ENCODE results near the gene CERS6.
"Not testable (repeated sequence)": the region's sequence is repeated elsewhere in the genome, so short reads cannot be mapped to it uniquely, and the experiment has no call there.

The CERS6 gene, protein sequence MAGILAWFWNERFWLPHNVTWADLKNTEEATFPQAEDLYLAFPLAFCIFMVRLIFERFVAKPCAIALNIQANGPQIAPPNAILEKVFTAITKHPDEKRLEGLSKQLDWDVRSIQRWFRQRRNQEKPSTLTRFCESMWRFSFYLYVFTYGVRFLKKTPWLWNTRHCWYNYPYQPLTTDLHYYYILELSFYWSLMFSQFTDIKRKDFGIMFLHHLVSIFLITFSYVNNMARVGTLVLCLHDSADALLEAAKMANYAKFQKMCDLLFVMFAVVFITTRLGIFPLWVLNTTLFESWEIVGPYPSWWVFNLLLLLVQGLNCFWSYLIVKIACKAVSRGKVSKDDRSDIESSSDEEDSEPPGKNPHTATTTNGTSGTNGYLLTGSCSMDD

DNA sequence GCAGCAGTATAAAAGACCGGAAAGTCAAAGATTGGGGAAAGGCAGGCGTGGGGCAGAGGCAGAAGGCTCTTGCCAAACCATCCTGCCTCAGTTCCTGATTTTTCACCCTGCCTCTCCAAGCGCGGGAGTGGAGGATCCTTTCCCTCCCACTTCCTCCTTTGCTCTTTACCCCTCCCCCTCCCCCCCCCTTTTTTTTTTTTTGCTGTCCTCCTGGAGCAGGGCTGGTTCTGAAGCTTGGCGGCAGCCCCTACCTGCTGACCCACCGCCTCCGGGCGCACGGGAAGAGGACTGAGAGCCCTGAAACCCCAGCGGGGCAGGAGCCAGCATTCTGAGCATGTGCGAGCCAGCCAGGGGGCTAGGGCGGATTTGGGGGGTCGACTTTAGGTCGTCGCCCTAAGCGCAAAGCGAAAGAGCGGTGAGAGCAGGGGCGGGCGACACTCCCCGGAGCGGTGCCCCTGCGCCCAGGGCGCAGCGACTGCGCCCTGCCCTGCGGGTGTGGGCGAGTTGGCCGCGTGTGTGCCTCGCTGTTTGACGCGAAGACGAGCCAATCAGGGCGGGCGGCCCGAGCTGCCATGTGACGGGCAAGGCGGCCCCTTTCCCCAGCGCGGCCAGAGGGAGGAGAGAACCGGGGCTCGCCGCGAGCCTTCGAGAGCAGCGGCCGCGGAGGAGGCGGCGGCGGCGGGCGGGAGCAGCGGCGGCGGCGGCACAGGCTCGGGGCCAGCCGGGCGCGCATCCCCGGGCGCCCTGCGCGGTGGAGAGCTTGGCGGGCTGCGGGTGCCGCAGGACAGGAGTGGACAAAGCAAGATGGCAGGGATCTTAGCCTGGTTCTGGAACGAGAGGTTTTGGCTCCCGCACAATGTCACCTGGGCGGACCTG, at the start of gene CERS6:
CERS6 (plus strand) TSS at position 628 of the 876 bp plus-strand sequence; CDS start at position 805, 177 bp downstream.
- in situ Hi-C loops (cut with MboI; ENCODE audit: low sequenced_read_pairs), result no loop called here

DNA sequence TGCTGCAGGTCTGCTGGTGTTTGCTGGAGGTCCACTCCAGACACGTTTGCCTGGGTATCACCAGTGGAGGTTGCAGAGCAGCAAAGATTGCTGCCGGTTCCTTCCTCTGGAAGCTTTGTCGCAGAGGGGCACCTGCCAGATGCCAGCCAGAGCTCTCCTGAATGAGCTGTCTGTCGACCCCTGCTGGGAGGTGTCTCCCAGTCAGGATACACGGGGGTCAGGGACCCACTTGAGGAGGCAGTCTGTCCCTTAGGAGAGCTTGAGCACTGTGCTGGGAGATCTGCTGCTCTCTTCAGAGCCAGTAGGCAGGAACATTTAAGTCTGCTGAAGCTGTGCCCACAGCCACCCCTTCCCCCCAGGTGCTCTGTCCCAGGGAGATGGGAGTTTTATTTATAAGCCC, 43.8 kb upstream of the CERS6 start:
- in situ Hi-C loops (cut with MboI; ENCODE audit: low sequenced_read_pairs), result not testable (repeated sequence)

DNA sequence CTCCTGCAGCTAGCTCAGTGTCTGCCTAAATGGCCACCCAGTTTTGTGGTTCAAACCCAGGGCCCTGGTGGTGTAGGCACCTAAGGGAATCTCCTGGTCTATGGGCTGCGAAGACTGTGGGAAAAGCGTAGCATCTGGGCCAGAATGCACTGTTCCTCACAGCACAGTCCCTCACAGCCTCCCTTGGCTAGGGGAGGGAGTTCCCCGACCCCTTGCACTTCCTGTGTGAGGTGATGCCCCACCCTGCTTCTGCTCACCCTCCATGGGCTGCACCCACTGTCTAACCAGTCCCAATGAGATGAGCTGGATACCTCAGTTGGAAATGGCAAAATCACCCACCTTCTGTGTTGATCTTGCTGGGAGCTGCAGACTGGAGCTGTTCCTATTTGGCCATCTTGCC, 43.0 kb upstream of the CERS6 start:
- in situ Hi-C loops (cut with MboI; ENCODE audit: low sequenced_read_pairs), result not testable (repeated sequence)

DNA sequence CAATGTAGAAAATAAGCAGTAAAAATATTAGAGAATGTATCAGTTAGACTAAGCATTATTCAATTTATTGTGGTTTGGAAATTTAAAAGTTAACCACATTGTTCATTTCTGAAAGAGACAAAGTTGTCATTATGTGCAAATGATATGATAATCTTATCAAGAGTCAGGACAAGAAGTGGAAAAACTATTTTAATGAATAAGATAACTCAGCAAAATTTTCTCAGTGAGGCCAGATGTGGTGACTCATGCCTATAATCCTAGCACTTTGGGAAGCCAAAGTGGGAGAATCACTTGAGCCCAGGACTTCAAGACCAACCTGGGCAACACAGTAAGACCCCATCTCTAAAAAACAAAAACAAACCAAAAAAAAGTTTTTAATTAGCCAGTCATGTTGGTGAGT, 39.5 kb upstream of the CERS6 start:
- in situ Hi-C loops (cut with MboI; ENCODE audit: low sequenced_read_pairs), result no loop called here

DNA sequence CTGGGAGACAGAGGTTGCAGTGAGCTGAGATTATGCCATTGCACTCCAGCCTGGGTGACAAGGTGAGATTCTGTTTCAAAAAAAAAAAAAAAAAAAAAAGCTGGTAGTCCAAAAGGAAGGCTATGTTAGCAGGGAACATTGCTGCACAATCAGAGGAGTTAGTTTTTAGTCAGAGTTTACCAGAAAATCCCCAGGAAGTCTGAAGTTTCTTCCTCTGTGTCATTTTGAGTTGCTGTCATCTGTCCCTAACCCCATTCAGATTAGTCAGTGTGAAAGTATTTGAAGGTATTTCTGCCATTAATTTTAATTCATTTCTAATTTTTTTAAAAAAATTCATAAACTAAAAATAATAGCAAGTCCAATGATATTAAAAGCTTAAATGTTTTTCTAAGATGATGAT, 33.5 kb upstream of the CERS6 start:
- in situ Hi-C loops (cut with MboI; ENCODE audit: low sequenced_read_pairs), result no loop called here

DNA sequence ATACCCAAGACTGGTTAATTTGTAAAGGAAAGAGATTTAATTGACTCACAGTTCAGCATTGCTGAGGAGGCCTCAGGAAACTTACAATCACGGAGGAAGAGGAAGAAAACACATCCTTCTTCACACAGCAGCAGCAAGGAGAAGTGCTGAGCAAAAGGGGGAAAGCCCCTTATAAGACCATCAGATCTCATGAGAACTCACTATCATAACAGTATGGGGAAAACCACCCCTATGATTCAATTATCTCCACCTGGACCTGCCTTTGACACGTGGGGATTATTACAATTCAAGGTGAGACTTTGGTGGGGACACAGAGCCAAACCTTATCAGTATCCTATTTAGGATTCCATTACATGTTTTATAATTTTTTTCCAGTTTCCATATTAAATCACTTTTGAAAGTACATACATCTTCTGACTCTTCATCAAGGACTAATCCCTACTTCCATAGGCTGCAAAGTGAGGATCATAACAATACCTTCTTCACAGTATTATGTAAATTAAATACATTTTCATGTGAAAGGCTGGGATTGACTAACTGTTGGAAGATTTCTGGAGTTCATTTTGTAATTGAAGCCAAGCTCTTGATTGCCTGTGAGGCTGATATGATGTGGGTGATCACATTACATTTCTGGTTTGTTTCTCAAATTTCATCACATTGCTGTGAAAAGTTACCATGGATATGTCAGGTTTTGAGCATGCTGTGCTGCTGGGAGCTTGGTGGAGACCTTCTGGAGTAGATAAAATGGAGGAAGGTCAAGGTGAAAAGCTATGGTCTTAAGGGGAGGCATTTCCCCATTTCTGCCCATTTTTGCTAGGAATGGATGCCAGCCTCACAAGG, 31.7 kb upstream of the CERS6 start:
- in situ Hi-C loops (cut with MboI; ENCODE audit: low sequenced_read_pairs), result no loop called here

DNA sequence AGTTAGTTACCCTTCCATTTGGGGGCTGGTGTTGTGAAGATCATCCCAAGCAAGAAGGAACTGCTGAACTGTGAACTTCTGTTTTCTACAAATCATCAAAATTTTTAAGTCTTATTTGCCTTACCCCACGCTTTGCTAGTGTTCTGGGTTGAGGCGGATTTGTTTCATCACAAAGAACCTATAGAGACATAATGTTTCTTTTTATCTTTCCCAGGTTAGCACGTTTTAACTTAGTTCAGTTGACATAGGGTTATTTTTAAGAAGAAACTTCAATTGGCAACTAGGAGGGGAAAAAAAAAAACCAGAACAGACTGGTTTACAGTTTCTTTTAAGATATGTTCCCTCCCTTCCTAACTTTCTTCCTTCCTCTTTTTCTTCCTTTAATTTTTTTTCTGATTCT, 31.1 kb upstream of the CERS6 start:
- in situ Hi-C loops (cut with MboI; ENCODE audit: low sequenced_read_pairs), result no loop called here

DNA sequence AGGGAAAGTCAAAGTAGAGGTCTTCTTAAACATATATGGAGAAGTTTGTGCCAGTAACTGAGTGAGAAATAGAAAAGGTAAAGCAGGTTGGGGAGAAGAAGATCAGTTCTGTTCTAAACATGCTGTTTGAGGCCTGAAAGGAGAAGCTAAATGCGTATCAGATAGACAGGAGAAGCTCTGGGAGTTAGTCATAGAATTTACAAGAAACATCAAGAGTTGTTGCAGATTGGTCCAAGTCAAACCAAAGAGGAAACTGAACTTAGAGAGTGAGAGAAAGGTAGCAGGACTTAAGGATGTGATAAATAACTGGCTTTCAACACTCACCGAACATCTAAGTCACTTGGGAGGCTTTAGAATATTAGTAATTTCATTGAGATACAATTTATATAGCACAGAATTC, 29.2 kb upstream of the CERS6 start:
- in situ Hi-C loops (cut with MboI; ENCODE audit: low sequenced_read_pairs), result no loop called here

DNA sequence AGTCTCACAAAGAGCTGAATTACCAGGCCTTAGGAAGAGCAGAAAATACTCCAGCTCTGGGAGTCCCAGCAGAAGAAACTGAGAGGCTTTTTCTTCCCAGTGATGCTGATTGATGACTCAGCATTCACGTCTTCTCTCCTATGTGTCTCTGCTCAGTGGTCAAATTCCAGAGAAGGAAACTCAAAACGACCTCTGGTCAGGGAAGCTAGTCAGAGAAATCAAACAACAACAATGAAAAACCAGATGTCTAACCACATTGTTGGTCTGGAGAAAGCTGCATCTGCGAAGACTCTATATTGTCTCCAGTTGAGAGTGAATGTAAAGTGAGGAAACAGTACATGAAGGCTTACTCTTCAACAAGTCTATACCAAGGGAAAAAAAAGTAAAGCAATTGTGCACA, 28.6 kb upstream of the CERS6 start:
- in situ Hi-C loops (cut with MboI; ENCODE audit: low sequenced_read_pairs), result no loop called here

DNA sequence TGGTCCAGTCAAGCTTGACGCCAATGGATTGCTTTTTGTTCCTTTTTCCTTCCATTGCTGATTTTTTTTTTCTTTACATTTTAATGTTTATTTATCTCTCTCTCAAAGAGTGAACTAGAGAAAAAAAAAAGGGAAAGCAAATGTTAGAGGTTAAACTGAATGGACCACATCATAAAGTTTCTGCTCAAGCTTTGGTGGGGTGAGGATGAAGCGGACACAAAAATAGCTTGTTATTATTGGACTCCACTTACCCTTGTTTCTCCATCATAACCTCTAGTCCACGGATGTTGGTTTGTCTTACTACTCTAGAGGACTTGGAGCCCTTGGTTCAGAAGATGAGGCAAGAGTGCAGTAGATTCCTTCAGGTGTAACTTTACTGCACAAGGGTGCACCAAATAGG, 27.6 kb upstream of the CERS6 start:
- in situ Hi-C loops (cut with MboI; ENCODE audit: low sequenced_read_pairs), result no loop called here

DNA sequence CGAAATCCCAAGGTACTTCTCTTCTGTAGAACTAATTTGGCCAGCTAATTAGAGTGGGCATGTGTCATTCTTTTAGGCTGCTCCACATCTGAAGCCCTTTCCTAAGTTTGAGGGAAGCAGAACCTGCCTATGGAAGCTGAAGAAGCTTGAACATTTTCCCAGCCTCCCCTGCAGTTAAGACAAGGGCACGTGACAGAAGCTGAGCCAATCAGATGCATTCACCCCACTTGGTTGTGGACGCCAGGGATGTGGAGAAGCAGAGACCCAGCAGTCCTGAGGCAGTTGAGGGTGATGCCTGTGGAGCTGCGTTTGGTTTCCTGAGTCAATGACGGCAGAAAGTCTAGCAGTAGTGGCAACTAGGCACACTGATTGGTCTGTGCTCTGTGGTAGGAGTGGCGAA, 26.1 kb upstream of the CERS6 start:
- in situ Hi-C loops (cut with MboI; ENCODE audit: low sequenced_read_pairs), result no loop called here

DNA sequence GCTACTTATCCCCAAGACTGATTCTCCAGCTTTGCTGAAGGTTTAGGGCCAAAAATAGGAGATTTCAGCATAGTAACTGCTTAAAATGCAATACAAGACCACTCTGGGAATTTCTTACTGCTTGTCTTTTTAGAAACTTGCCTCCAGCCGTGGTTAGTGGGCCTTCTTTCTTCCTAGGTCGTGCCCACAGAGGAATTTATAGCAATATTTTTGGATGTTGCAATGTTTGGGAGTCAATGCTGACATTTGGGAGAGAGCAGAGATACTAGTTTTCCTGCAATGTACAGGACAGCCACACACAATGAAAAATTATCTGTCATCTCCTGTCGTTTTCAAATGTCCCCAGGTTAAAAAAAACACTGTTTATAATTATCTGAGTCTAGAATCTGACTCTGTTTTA, 25.6 kb upstream of the CERS6 start:
- in situ Hi-C loops (cut with MboI; ENCODE audit: low sequenced_read_pairs), result no loop called here

DNA sequence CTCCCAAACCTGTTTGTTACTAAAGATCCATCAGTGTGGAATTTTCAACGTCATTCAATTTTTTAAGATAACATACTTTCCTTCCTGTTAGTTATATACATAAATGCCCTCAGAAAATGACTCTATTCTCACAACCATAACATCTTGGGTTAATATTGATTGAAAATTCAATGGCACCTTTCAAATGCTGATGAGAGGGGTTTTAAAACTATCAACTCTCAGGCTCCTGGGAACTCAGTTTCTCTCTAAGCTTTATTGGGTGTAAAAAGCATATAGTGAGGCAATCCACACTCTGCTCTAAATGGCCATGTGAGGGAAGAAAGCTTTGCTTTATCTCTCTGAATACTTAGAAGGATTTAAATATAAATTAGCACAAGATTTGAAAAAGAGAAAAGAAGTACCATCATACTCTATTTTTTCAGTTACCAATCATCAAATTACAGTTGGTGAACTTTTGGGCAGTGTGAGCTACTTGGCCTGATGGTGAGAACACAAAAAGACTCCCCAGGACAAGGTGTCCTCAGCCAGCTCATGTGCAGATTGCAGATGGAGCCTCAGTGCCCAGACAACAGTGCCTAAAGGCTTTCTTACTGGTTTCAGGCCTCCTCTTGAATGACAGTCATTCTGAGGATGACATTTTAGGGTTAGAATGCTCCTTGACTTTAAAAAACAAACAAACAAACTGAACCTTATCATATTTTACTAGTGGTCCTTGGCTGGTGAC, 24.6 kb upstream of the CERS6 start:
- in situ Hi-C loops (cut with MboI; ENCODE audit: low sequenced_read_pairs), result no loop called here

DNA sequence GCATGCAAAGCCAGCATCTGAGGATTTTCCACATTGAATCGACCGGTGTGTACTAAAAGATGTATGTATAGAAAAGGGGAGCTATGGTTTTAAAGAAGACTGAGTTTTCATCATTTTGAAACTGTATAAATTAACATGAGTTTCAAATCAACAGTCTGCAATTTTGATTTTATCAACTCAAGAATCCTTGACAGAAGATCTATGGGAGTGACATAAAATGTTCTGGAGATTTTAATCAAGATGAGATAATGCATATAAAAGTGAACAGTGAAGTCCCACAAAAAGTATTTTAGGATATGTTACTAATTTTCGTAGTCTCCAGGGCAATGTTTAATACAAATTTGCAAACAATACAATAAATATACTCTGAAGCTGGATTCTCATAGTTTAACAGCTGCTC, 24.0 kb upstream of the CERS6 start:
- in situ Hi-C loops (cut with MboI; ENCODE audit: low sequenced_read_pairs), result no loop called here

DNA sequence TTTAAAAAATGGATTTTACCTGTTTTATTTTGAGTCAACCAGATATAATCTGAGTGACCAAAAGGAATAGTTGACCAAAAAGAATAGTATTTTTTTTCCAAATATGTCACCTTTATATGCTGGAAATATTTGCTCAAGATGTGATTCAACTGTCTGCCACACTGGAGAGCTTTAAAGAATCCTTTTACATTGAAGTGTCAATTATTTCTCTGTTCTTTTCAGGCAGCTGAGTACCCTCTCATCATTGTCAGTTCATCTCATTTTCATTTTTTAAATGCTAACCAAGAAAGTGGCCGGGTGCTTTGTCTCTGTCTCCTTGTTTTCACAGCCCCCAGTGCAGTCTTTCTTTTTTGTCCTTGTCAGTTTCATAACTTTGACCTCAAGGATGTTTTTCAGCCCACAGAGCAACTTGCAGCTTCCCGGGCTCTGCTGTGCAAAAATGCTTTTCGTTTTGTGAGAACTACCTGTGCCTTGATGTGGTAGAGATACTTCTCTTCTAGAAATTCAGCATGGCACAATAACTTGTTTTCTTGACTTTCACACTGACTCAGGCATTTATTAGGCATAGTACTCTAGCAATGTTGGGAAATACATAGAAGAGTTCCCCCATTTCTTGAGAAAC, 23.4 kb upstream of the CERS6 start:
- in situ Hi-C loops (cut with MboI; ENCODE audit: low sequenced_read_pairs), result no loop called here

DNA sequence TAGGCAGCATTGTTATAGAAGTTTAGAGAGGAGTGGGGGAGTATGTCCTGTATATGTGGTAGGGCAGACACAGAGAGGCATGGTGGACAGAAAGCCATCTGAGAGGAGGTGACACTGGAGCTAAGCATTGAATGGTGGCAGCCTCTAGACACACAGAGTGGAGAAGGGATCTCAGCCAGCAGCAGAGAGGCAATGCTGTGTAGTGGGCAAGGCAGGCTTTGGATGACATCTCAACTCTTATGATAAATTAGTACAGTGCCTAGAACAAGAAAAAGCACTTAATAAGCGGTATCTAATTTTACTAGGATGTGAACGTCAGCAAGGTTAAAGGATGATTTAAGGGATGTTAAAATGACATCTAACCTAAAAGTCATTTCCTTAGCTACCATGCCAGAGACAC, 22.5 kb upstream of the CERS6 start:
- in situ Hi-C loops (cut with MboI; ENCODE audit: low sequenced_read_pairs), result no loop called here

DNA sequence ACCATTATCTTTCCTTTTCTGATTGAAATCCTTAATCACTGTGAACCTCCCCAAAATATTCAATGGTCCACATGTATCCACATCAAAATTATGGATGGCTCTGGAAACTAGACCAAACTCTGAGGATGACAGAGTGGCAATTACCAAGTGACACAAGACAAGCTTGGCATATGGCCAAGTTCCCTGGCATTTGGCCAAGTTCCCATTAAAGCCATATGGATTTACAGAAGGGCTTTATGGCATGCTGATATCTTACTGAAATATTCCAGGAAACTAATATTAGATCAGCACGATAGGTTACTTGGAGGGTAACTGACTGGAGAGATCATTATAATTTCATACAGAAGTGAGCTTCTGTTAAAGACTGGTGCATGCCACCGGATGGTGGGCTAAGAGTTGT, 21.9 kb upstream of the CERS6 start:
- in situ Hi-C loops (cut with MboI; ENCODE audit: low sequenced_read_pairs), result no loop called here

DNA sequence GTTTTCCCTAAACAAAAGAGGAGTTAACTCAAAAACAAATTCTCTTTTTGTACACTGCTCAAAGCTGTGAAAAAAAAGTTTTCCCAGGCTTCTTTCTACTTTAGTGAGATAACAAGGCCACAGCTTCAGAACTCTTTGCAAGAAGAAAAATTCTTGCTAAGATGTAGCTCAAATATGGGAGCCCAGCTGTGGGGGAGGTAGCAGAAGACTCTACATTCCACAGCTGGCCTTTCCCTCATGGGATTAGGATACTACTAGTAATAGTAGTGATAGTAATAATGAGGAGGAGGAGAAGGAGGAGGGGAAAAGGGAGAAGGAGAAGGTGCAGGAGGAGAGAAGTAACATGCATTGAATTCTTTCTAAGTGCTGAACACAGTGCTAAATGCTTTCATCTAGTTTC, 19.2 kb upstream of the CERS6 start:
- in situ Hi-C loops (cut with MboI; ENCODE audit: low sequenced_read_pairs), result no loop called here

DNA sequence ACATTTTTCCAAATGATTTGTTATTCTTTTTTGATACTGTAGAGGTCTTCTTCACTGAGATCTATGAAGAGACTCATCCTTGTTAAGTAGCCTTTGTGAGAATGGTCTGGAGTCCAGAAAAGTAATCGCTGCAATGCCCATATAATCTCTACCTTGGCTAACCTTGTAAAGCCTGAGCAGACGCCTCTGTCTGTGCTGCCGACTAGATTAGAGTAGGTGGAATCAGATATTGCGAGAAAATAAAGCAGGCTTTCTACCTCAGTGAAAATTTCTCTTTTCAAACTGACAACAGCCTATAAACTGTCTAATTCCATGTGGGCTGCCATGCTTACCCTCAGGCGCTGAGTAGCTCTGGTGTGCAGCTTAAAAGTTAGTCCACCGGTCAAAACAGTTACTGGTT, 17.5 kb upstream of the CERS6 start:
- in situ Hi-C loops (cut with MboI; ENCODE audit: low sequenced_read_pairs), result no loop called here

DNA sequence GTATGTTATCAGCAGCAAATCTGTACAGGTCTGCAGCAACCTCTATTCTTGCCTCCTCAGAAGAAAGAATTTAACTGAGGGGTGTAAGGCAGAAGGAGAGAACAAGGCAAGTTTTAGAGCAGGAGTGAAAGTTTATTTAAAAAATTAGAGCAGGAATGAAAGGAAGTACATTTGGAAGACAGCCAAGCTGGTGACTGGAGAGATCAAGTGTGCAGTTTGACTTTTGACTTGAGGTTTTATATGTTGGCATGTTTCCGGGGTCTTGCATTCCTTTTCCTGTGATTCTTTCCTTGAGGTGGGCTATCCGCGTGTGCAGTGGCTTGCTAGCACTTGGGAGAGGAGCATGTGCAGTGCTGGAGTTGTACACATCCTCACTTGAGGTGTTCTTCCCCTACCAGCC, 16.5 kb upstream of the CERS6 start:
- in situ Hi-C loops (cut with MboI; ENCODE audit: low sequenced_read_pairs), result no loop called here
